ENCODE measurements around the gene PHAF1. TPM values are rescaled to one million over a fixed set of nuclear protein-coding genes. Genes with fewer than 3 reads are reported as not detected.

Gene PHAF1
- total and polyA plus RNA-seq, 9 of the 15 experiments (the other 6 are each of a cell fraction or from before 2014, with no cell fraction given): 5.1 to 25.4 (median 13.8) TPM

DNA sequence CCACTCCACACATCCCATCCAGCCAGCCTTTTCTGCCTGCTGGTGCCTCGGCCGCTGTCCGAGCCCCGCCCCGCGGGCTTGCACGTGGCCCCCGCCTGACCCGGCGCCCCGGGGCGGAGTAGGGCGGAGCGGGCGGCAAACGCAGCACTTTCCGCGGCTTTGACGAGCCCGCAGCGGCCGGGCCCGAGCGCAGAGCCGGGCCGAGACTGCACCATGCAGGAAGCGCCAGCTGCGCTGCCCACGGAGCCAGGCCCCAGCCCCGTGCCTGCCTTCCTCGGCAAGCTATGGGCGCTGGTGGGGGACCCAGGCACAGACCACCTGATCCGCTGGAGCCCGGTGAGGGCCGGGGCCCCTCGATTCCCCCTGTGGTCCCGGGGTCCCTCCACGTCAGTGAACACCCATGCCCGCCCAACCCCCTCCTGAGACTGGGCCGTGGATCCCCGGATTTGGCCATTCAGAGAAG lies 54.9 kb downstream of the PHAF1 start, which contains the start of gene HSF4 (continued):
- TF ChIP-seq, protein P1, sequence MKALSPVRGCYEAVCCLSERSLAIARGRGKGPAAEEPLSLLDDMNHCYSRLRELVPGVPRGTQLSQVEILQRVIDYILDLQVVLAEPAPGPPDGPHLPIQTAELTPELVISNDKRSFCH (CRISPR knock-in tag; IDR thresholded peaks at IDR 0.05): no peak
- TF ChIP-seq, protein P1 (tag; IDR thresholded peaks at IDR 0.05): peak; percentile 36; the same call in 1 of the 2 replicates
- TF ChIP-seq AFF4 (CRISPR knock-in tag; IDR thresholded peaks at IDR 0.05) (peak; percentile 38; the same call in 1 of the 2 replicates), DLX4 (CRISPR knock-in tag; IDR thresholded peaks at IDR 0.05) (no peak), HMGN3 (IDR thresholded peaks at IDR 0.05; ENCODE audit: borderline replicate concordance, extremely low read depth, insufficient read length, low read depth, low read length) (peak; percentile 95), NR2C2 (CRISPR knock-in tag; IDR thresholded peaks at IDR 0.05) (no peak), NR2C2 (tag; IDR thresholded peaks at IDR 0.05) (peak; percentile 82), USF2 (CRISPR knock-in tag; IDR thresholded peaks at IDR 0.05) (peak; percentile 61), CBX1 (IDR thresholded peaks at IDR 0.05; ENCODE audit: low read depth) (peak; percentile 61; the same call in 1 of the 2 replicates), ZNF592 (IDR thresholded peaks at IDR 0.05) (peak; percentile 74), TSHZ1 (CRISPR knock-in tag; IDR thresholded peaks at IDR 0.05) (no peak), NONO (IDR thresholded peaks at IDR 0.05; ENCODE audit: low read depth in 2 of 2, low read length in 1 of 2) (peak in 1 of 2 experiments; percentile 66; a peak in 2 of 4 replicates), TGIF2 (CRISPR knock-in tag; IDR thresholded peaks at IDR 0.05) (peak; percentile 63; the same call in 1 of the 2 replicates)

All from K562 (cell line).